Measurements from ENCODE around the gene KIAA1217. TPM values are rescaled to one million over a fixed set of nuclear protein-coding genes. Genes with fewer than 3 reads are reported as not detected.

The KIAA1217 gene
- total and polyA plus RNA-seq, 2 donors from 2014 or later: 10.4 to 63.8 TPM

DNA sequence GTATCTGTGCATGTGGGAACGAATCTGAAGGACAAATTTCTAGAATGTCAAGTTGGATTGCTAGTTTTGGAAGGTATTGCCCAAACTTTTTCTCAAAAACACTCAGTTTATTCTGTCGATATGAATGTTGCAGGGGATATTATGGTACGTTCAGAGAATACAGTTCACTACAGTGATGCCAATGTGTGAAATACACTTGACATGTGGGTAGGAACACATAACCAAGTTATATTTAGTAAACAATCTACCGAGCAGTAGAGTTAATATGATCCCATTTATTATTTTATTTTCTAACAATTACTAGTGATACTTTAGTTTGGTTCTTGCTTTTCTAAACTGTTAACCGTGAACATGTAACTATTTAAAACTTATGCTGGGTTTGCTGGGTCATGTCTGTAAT lies 37.4 kb downstream of the KIAA1217 start:
- no peak overlapping the region for H3K4me3 ChIP-seq (ENCODE audit: low read length in 3 of 3)
- peaks cover 0 to 2% (median 0%) of the 10 kb centered on the region in 3 donors for H3K36me3 ChIP-seq (ENCODE audit: control insufficient read depth in 2 of 3, insufficient read depth in 3 of 3, low read length in 3 of 3)
- no peak for FAIRE-seq
- H3K9ac ChIP-seq (ENCODE audit: low read length in 3 of 3): no peak overlapping the region
- H3K27ac ChIP-seq (ENCODE audit: low read depth in 2 of 2, low read length in 2 of 2): no peak overlapping the region
- intact Hi-C loops (cut with DNase I): no loop called here
- DNase-seq: no peak
- H3K9me3 ChIP-seq (ENCODE audit: control insufficient read depth in 2 of 3, insufficient read depth in 1 of 3, low read length in 3 of 3): no peaks in the 10 kb centered on the region
- TF ChIP-seq, protein P1, sequence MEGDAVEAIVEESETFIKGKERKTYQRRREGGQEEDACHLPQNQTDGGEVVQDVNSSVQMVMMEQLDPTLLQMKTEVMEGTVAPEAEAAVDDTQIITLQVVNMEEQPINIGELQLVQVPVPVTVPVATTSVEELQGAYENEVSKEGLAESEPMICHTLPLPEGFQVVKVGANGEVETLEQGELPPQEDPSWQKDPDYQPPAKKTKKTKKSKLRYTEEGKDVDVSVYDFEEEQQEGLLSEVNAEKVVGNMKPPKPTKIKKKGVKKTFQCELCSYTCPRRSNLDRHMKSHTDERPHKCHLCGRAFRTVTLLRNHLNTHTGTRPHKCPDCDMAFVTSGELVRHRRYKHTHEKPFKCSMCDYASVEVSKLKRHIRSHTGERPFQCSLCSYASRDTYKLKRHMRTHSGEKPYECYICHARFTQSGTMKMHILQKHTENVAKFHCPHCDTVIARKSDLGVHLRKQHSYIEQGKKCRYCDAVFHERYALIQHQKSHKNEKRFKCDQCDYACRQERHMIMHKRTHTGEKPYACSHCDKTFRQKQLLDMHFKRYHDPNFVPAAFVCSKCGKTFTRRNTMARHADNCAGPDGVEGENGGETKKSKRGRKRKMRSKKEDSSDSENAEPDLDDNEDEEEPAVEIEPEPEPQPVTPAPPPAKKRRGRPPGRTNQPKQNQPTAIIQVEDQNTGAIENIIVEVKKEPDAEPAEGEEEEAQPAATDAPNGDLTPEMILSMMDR (IDR thresholded peaks at IDR 0.05; ENCODE audit: borderline replicate concordance, extremely low read depth, insufficient read depth): no peak
- H3K4me1 ChIP-seq (ENCODE audit: control insufficient read depth in 2 of 3, insufficient read depth in 2 of 3, low read depth in 1 of 3, low read length in 3 of 3): no peaks in the 10 kb centered on the region
- no peaks in the 10 kb centered on the region for H3K27me3 ChIP-seq (ENCODE audit: control insufficient read depth, insufficient read depth, low read length)

DNA sequence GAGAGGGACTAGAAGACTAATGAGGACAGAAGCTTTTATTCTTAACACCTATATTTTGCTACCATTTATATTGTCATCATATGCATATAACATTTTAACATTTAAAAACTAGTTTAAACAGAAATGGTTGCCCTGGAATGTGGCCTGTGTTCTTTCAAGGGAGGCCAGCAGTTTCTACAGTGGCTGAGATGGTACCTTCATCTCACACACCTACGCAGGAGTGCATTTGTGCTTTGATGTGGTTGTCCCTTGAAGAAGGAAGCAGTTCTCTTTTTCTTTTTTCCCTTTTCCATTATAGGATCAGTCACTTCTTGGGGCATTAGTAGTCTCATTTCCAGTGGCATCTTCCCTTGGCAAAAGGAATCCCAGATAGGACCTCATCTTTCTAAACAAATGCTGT lies 38.9 kb downstream of the KIAA1217 start:
- Histone ChIP-seq H3K36me3 (ENCODE audit: control insufficient read depth in 2 of 3, insufficient read depth in 3 of 3, low read length in 3 of 3) (peaks cover 0 to 2% (median 0%) of the 10 kb centered on the region in 3 donors), H3K9ac (ENCODE audit: low read length in 3 of 3) (no peak overlapping the region), H3K4me3 (ENCODE audit: low read length in 3 of 3) (no peak overlapping the region), H3K27me3 (ENCODE audit: control insufficient read depth, insufficient read depth, low read length) (no peaks in the 10 kb centered on the region), H3K4me1 (ENCODE audit: control insufficient read depth in 2 of 3, insufficient read depth in 2 of 3, low read depth in 1 of 3, low read length in 3 of 3) (no peaks in the 10 kb centered on the region), H3K27ac (ENCODE audit: low read depth in 2 of 2, low read length in 2 of 2) (no peak overlapping the region), H3K9me3 (ENCODE audit: control insufficient read depth in 2 of 3, insufficient read depth in 1 of 3, low read length in 3 of 3) (no peaks in the 10 kb centered on the region)
- FAIRE-seq (no peak), DNase-seq (no peak)
- TF ChIP-seq, protein P1 (IDR thresholded peaks at IDR 0.05; ENCODE audit: borderline replicate concordance, extremely low read depth, insufficient read depth): no peak
- intact Hi-C loops (cut with DNase I): no loop called here

DNA sequence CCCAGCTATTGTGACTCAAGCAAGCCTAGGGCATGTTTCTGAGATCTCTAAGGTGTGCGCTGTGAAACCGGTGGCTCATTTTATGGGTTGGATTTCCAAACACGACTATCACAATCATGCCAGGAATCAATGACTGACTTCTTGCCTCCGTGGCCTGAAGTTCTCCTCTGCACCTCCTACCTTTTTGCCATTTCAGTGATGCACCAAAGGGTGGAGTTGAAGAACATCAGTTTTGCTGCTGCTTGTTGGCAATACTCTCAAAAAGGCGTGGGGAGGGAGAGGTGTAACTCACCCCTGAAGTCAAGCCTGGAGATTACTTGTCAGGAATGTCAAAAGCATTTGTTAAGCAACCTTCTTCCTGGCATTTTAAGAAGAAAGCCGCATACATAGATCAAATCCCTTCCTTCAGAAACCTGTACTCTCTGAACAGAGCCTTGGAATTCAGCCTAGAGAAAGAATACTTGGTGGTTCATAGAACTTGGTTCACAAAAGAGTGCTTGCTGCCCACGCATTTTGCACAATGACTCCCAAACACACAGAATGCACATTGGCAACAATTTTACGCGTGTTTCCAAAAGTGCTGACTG lies 41.0 kb downstream of the KIAA1217 start:
- Histone ChIP-seq H3K4me3 (ENCODE audit: low read length in 3 of 3) (no peak overlapping the region), H3K4me1 (ENCODE audit: control insufficient read depth in 2 of 3, insufficient read depth in 2 of 3, low read depth in 1 of 3, low read length in 3 of 3) (no peaks in the 10 kb centered on the region), H3K9ac (ENCODE audit: low read length in 3 of 3) (no peak overlapping the region), H3K27me3 (ENCODE audit: control insufficient read depth, insufficient read depth, low read length) (no peaks in the 10 kb centered on the region), H3K9me3 (ENCODE audit: control insufficient read depth in 2 of 3, insufficient read depth in 1 of 3, low read length in 3 of 3) (no peaks in the 10 kb centered on the region), H3K36me3 (ENCODE audit: control insufficient read depth in 2 of 3, insufficient read depth in 3 of 3, low read length in 3 of 3) (peaks cover 0 to 2% (median 0%) of the 10 kb centered on the region in 3 donors), H3K27ac (ENCODE audit: low read depth in 2 of 2, low read length in 2 of 2) (no peak overlapping the region)
- intact Hi-C loops (cut with DNase I): no loop called here
- no peak for DNase-seq
- TF ChIP-seq, protein P1 (IDR thresholded peaks at IDR 0.05; ENCODE audit: borderline replicate concordance, extremely low read depth, insufficient read depth): no peak
- FAIRE-seq: no peak

DNA sequence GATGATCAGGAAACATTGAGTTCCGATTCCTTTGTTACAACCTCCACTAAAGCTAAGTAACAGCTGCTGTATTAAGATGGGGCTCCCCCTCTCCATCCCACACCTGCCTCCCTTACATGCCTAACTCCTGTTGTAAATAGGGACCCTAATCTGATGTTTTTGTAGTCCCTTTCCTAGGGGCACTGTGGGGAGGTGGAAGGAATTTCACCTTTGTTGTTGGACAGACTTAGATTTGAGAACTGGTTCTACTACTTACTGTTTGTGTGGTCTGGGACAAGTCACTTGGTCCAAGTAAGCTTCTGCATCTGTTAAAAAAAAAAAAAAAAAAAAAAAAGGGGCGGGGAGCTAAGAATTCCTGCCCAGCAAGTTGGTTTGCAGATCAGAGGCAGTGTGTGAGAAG lies 42.6 kb downstream of the KIAA1217 start:
- Histone ChIP-seq H3K4me3 (ENCODE audit: low read length in 3 of 3) (no peak overlapping the region), H3K9ac (ENCODE audit: low read length in 3 of 3) (no peak overlapping the region), H3K27me3 (ENCODE audit: control insufficient read depth, insufficient read depth, low read length) (no peaks in the 10 kb centered on the region), H3K27ac (ENCODE audit: low read depth in 2 of 2, low read length in 2 of 2) (peak overlapping the region in 1 of 2 donors; percentile 70), H3K36me3 (ENCODE audit: control insufficient read depth in 2 of 3, insufficient read depth in 3 of 3, low read length in 3 of 3) (no peaks in the 10 kb centered on the region), H3K4me1 (ENCODE audit: control insufficient read depth in 2 of 3, insufficient read depth in 2 of 3, low read depth in 1 of 3, low read length in 3 of 3) (peaks cover 0 to 14% (median 3%) of the 10 kb centered on the region in 3 donors), H3K9me3 (ENCODE audit: control insufficient read depth in 2 of 3, insufficient read depth in 1 of 3, low read length in 3 of 3) (no peaks in the 10 kb centered on the region)
- DNase-seq: peak in 3 of 5 donors; percentile 21 to 67 (median 62)
- FAIRE-seq: no peak
- intact Hi-C loops (cut with DNase I): no loop called here
- TF ChIP-seq, protein P1 (IDR thresholded peaks at IDR 0.05; ENCODE audit: borderline replicate concordance, extremely low read depth, insufficient read depth): no peak

All from kidney (tissue), 14 donors.